Esophagus squamous epithelium (tissue), 4 donors: ENCODE measurements around the gene MAGI1.

Experiments used
- CTCF ChIP-seq, 6 experiments: fragments of 450-650 bp in 4 of 6; fragments of 200-600 bp in 2 of 6; sonication (generic) in 2 of 6; IDR thresholded peaks; one replicate each; pipeline ENCODE4 v1.5.1; 2016 to 2019; ENCODE audit warnings: antibody characterized with exemption in 6 of 6, mild to moderate bottlenecking in 4 of 6, moderate library complexity in 4 of 6
- POLR2A ChIP-seq, 4 donors: fragments of 450-650 bp; IDR thresholded peaks; one replicate each; pipeline ENCODE4 v1.6.1; 2017; ENCODE audit warnings: antibody characterized with exemption in 4 of 4, mild to moderate bottlenecking in 4 of 4, moderate library complexity in 3 of 4

DNA sequence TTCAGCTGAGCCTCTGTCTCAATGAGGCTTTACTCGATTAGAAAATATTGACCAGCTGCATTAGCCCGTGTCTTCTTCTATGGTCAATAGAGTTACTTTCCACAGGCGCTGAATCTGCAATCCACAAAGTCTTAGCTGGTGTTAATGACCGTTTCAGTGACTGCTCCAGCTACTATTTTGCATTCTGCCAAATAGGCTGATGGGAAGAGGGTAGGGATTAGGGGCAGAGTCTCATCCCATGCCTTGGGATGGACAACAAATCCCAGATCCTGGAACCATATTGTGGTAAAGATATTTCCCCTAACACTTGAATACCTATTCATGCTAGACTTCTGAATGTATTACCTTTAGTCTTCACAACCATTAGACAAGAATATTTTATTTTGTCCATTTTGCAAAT, 29.5 kb upstream of the MAGI1 start:
- TF ChIP-seq CTCF (IDR thresholded peaks at IDR 0.05), result no peak
- no peak for TF ChIP-seq POLR2A (IDR thresholded peaks at IDR 0.05)
